ENCODE results near the gene SLC66A2.
"Not testable (repeated sequence)": the region's sequence is repeated elsewhere in the genome, so short reads cannot be mapped to it uniquely, and the experiment has no call there.

SLC66A2 gene

GRCh38 chr18:79970419-79971133, 19.1 kb upstream of the SLC66A2 start:
- no peak for DNase-seq

DNA sequence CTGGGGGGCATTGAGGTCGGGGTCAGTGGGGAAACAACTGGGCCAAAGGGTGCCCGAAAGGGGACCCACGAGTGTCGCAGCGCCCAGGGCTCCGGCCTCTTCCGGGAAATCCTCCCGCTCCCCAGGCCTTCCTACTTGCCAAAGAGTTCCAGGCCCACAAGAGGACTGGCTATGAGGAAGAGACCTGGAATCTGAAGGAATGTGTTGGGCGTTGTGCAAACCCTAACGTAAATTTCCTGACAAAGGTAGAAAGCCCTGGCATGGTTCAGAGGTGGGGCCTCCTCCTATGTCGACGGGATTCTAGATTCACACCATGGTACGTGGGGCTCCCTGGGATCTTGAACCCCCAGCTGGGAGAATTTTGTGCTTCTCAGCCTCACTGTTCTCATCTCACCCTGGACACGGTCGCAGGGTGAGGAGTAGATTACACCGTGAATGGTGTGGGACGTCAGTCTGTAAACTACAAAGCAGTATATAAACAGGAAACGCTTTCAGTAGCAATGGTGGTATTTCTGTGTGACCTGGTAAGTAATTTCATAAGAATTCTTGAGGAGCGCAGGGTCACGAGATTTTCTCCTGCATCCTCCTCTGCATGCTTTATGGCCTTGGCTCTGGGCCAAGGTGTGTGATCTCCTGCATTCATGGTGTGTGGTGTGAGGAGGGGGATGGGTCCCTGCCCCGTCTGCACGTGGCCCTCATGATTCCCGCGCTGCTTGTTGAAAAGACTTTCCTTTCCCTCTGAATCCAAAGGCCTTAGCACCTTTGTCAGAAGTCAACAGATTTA, 13.9 kb upstream of the SLC66A2 start:
- DNase-seq, result no peak

- no peak for DNase-seq
These were observed 13.1 kb upstream of the SLC66A2 start, which contains the start of gene HSBP1L1 for GRCh38 chr18:79964330-79965118. Gene HSBP1L1 (plus strand): TSS chr18:79964643. CDS start chr18:79964736, 93 bp downstream.

DNA sequence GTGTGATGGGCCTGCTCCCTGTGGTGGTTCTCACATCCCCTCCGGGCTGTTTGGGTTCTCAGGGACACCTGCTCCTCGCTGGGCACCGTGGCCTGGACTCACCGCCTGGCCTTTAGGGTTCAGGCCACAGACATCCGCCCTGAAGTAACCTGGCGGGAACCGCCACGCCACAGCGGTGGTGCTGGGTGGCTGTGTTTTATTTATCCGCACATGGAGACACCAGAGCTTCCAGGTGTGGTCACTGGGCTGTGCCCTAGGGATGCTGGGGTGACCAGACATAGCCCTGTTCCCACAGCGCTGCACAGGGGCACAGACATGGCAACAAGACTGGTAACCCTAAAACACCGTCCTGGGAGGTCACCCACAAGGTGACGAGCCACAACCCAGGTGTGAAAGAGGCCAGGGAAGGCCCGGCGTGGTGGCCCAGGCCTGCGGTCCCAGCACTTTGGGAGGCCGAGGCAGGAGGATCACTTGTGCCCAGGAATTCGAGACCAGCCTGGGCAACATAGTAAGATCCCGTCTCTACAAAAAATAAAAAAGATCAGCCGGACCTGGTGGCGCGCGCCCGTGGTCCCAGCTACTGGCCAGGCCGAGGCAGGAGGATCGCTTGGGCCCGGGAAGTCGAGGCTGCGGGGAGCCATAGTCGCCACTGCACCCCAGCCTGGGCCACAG, 12.3 kb upstream of the SLC66A2 start:
- no peak for DNase-seq

DNA sequence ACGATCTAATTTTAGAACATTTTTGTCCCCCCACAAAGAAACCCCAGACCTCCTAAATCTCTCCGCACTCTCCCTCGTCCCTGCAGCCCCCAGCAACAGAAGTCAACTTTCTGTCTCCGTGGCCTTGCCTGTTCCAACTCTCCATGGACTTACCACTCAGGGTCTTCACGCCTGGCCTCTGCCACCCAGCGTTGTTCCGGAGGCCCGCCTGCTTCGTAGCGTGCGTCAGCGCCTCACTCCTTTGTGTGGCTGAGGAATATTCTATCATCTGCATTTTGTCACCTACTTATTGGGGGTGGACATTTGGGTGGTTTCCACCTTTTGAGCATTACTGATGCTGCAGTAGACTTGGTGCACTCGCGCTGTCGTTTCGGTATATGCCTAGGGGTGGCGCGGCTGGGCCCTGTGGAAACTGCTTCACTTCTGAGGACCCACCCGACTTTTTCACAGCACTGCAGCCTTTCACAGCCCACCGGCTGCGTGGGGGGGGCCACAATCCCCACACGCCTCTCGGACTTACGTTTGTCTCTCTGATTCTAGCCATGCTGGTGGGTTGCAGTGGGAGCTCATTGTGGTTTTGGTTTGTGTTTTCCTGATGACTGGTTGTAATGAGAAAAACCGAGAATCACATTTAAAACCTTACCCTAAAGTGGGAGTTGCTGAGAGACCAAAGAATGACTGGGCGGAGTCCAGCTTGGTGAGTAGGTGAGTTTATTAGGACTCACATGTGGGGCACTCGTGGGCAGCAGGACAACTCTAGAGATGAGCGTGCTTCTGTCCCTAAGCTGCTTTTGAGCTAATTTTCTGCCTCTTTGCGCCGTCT, 11.6 kb upstream of the SLC66A2 start:
- no peak for DNase-seq

DNA sequence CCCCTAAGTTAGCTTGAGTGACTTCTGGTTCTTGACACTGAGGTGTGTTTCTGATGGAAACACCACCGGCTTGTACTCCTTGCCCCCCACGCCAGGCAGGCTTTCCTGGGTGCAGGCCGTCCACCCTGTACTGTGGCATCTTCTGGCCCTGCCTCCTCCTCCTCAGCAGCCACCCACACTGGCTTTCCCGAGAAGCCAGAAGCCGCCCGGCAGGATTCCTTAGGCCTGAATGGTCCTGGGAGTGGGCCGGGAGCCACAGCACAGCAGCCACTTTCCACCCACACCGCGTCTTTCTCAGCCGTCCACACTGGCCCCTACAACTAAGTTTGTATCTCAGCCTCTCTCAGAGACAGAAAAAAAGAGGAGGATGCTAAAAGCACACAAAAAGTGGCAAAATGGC, 10.9 kb upstream of the SLC66A2 start:
- no peak for DNase-seq

DNA sequence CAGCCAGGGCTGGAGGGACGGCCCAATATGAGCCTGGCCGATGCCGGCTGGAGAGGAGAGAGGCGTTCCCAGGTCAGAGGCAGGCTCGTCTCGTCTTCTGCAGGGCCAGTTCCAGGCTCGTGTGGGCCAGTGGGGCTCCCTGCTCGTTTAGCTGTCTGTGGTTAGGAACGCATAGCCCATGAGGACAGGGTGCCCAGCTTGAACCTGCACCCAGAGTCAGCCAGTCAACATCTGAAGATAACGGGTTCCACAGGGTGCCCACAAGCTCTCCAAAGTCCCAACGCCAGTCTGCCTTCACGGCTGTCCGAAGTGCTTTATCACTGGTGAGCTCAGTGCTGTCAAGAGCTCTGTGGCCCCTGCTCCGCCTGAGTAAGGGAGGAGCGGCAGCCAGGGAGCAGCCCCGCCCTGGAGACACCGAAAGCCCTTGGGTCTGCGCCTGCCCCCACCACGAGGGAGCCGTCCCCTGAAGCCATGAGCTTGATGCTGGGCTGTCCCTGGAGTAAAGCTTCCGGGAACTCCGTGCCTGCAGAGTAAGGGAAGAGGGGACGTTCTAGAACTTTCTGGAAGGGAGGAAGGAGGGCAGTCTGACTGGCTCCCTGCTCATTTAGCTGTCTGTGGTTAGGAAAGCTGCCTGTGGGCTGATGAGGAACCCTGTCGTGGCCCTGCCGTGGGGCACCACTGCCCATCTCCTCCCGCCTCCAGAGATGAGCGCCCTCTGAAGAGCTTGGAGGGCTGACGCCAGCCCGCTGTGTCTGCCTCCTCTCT, 10.3 kb upstream of the SLC66A2 start:
- no peak for DNase-seq

DNA sequence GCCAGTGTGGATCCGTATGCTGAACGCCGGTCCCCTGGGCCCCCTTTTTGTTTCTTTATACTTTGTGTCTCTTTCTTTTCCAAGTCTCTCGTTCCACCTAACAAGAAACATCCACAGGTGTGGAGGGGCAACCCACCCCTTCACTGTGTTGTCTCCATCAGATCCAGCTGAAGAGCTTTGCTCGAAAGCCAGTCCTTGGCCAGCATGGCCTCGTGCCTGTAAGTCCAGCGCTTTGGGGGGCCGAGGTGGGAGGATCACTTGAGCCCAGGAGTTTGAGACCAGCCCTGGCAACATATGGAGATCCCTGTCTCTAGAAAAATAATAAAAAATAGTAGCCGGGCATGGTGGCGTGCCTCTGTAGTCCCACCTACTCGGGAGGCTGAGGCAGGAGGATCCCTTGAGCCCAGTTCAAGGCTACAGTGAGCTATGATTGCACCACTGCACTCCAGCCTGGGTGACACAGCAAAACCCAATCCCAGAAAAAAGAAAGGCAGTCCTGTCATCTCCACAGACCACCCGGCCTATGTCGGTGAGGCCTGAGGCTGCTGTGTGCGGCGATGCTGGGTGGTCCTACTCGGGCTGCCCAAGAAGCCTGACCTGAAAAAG, 9.6 kb upstream of the SLC66A2 start:
- no peak for DNase-seq

DNA sequence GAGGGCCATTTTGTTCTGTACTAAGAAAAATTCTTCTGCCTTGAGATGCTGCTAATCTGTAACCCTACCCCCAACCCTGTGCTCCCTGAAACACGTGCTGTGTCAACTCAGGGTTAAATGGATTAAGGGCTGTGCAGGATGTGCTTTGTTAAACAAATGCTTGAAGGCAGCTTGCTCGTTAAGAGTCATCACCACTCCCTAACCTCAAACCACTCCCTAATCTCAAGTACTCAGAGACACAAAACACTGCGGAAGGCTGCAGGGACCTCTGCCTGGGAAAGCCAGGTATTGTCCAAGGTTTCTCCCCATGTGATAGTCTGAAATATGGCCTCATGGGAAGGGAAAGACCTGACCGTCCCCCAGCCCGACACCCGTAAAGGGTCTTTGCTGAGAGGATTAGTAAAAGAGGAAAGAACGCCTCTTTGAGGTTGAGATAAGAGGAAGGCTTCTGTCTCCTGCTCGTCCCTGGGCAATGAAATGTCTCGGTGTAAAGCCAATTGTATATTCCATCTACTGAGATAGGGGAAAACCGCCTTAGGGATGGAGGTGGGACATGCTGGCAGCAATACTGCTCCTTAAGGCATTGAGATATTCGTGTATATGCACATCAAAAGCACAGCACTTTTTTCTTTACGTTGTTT, 8.8 kb upstream of the SLC66A2 start:
- DNase-seq, result not testable (repeated sequence)

DNA sequence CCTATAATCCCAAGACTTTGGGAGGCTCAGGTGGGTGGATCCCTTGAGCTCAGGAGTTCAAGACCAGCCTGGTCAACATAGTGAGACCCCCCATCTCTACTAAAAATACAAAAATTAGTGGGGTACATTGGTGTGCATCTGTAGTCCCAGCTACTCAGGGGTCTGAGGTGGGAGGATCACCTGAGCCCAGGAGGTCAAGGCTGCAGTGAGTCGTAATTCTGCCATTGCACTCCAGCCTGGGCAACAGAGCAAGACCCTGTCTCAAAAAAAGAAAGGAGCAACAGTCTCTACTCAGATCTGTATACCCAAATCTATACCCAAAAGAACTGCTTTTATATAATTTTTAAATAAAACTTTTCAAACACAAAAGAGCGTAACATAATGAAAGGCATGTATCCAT, 7.5 kb upstream of the SLC66A2 start:
- DNase-seq, result no peak

- no peak for DNase-seq
These were observed 4.8 kb upstream of the SLC66A2 start for GRCh38 chr18:79956276-79956675.

DNA sequence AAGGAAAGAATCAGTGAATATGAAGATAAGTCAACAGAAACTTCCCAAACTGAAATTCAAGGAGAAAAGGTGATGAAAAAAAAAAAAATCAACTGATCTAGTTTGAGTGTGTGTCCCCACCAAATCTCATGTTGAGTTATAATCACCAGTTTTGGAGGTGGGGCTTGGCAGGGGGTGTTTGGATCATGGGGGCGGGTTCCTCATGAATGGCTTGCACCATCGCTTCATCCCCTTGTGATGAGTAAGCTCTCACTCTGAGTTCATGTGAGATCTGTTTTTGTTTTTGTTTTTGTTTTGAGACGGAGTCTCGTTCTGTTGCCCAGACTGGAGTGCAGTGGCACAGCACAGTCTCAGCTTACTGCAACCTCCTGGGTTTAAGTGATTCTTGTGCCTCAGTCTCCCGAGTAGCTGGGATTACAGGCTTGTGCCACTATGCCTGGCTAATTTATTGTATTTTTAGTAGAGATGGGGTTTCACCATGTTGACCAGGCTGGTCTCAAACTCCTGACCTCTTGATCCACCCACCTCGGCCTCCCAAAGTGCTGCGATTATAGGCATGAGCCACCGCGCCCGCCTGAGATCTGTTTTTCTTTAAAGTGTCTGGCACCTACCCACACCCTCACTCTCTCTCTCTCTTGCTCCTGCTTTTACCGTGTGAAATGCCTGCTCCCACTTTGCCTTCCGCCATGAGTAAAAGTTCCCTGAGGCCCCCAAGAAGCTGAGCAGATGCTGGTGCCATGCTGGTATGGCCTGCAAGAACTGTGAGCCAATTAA, 4.0 kb upstream of the SLC66A2 start:
- no peak for DNase-seq

DNA sequence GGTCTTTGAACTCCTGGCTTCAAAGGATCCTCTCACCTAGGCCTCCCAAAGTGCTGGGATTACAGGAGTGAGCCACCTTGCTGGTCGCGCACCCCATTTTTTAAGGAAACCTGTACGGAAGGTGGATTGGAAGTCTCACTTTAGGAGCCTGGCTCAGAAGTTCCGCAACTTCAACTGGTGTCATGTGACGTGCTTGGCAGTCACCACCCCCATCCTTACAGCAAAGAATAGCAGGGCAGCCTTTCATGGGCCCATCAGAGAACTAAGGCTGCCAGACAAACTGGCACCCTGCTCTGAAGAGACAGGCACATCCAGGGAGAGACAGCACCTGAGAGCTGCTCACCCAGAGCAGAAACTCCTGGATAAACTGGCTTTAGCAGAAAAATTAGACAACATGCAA, 3.3 kb upstream of the SLC66A2 start:
- no peak for DNase-seq

GRCh38 chr18:79953971-79954651, 2.7 kb upstream of the SLC66A2 start:
- DNase-seq, result no peak

DNA sequence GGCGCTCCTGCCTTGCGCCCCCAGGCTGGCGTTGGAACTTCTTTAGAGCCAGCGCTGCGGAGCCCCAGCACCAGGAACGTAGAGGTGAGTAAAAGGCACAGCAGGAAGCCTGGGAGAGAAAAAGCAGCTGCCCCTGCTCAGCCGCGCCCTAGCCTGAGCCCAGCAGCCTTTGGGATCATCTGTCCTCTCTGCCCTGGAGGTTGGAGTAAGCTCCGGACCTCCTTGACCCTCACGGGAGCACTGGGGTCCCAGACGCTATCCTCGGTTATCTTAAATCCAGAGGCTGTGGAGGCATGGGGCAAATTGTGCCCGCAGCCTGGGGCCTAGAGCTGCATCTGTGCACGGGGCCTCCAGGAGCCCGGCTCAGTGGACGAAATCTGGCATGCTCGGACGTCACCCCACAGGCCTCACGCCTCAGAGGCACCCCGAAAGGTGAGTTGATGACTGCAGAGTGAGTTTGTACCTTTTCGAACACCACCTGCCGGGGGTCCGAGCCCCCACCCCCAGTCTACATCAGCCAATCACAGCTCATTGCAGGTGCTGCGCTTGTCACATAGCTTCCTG, 1.6 kb upstream of the SLC66A2 start:
- DNase-seq, result no peak

- DNase-seq, result no peak
These were observed 1.1 kb upstream of the SLC66A2 start for GRCh38 chr18:79952456-79952995.

DNA sequence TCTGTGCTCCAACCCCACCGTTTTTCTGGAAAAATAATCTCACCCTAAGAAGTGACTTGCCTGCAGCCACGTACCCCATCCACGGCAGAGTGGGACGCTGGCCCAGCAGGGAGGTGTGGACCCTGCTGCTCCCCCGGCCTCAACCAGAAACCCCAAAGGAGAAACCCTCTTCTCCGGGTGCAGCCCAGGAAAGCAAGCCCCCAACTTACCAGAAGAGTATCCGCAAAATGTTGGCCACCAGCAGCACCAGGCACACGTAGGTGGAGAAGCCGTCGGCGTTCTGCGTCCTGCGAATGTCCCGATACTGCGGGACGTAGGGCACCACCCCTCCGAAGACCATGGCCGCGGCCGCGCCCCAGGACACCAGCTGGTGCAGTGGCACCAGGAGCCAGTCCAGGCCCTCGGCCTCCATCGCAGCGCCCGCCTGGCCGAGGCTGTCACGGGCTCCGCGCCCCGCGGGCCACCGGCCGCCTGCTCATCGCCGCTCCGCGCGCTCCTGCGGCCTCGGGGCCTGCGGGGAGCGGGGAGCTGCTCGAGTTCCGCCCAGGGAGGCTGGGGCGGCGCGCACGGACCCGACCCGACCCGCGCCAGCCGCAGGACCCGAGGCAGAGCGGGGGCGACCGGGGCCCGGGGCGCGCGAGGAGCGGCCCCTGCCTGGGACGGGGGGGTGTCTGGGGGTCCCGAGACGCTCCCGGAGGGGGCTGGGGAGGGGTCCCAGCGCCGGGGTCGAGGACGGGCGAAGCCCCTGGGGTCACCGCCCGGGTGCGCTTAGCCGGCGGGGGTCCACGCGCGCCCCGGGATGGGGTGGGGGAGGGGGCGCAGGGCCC, 725 bp downstream of the SLC66A2 start:
- DNase-seq, result no peak
